Endodermal cell (in vitro differentiated cells): Measurements from ENCODE around the gene EWSR1. TPM values are rescaled to one million over a fixed set of nuclear protein-coding genes. Genes with fewer than 3 reads are reported as not detected.

ENCODE experiments used
- DNase-seq: peaks from one replicate; pipeline ENCODE4 v3.0.0-alpha.2; 2017
- H3K27ac ChIP-seq: 2 replicates; pipeline ENCODE4 v1.5.1; 2013; ENCODE audit warnings: mild to moderate bottlenecking, low read depth, low read length, moderate library complexity
- H3K27me3 ChIP-seq: 2 replicates; pipeline ENCODE4 v1.6.1; 2013; ENCODE audit warnings: mild to moderate bottlenecking, low read length, moderate library complexity; ENCODE audit not compliant: insufficient read depth, control insufficient read depth, poor library complexity, severe bottlenecking
- H3K36me3 ChIP-seq: 2 replicates; pipeline ENCODE4 v1.7.0; 2013; ENCODE audit warnings: mild to moderate bottlenecking, low read length, moderate library complexity; ENCODE audit not compliant: control insufficient read depth, insufficient read depth
- H3K4me1 ChIP-seq: one replicate; pipeline ENCODE4 v1.7.0; 2013; ENCODE audit warnings: low read length; ENCODE audit not compliant: control insufficient read depth, insufficient read depth
- H3K4me3 ChIP-seq: 2 replicates; pipeline ENCODE4 v1.5.1; 2013; ENCODE audit warnings: mild to moderate bottlenecking, low read length, moderate library complexity
- H3K9ac ChIP-seq: 2 replicates; pipeline ENCODE4 v1.6.1; 2013; ENCODE audit warnings: mild to moderate bottlenecking, low read length, moderate library complexity; ENCODE audit not compliant: poor library complexity, severe bottlenecking; ENCODE audit errors: extremely low read depth
- H3K9me3 ChIP-seq: 2 replicates; pipeline ENCODE4 v1.6.1; 2013; ENCODE audit warnings: mild to moderate bottlenecking, low read length, moderate library complexity; ENCODE audit not compliant: control insufficient read depth
- H3K27ac Mint-ChIP-seq: 2 replicates; pipeline ENCODE4 v1.8.0; 2020; ENCODE audit warnings: mixed read lengths
- H3K27me3 Mint-ChIP-seq: 2 replicates; pipeline ENCODE4 v1.8.0; 2021; ENCODE audit warnings: mild to moderate bottlenecking, mixed read lengths; ENCODE audit not compliant: insufficient read depth
- H3K36me3 Mint-ChIP-seq: 2 replicates; pipeline ENCODE4 v1.8.0; 2020; ENCODE audit warnings: low read depth, mixed read lengths
- H3K4me1 Mint-ChIP-seq: 2 replicates; pipeline ENCODE4 v1.8.0; 2020; ENCODE audit warnings: mixed read lengths
- H3K4me3 Mint-ChIP-seq: 2 replicates; pipeline ENCODE4 v1.8.0; 2020; ENCODE audit warnings: mild to moderate bottlenecking, moderate library complexity, mixed read lengths
- H3K9me3 Mint-ChIP-seq: 2 replicates; pipeline ENCODE4 v1.8.0; 2020; ENCODE audit warnings: mild to moderate bottlenecking, mixed read lengths
- CTCF ChIP-seq: fragments of 200-600 bp; sonication (generic); conservative IDR thresholded peaks from 2 replicates; pipeline ENCODE4 v1.5.0; 2021; ENCODE audit warnings: antibody characterized with exemption, mild to moderate bottlenecking
- WGBS, 2 experiments: methylation state at CpG; one replicate each; pipeline versions ENCODE4 v1.1.5 to v1.1.7; 2013; ENCODE audit warnings: missing lambda C conversion rate in 2 of 2, mixed read lengths in 1 of 2; ENCODE audit not compliant: insufficient coverage in 1 of 2, insufficient read length in 1 of 2; 5-methylcytosine and 5-hydroxymethylcytosine counted together
- total RNA-seq, 2 donors: library from RNA; stranded (reverse); fragmentation: NEBNext Ultra II Directional in 1 of 2; extraction: Animal tissue kit (Norgen Biotek cat#: 25700) in 1 of 2; gene quantifications; 2 replicates in 1 of 2; 3 replicates in 1 of 2; pipeline ENCODE4 v1.2.1, GENCODE V29; 2021

The EWSR1 gene
- total RNA-seq, 2 donors from 2014 or later, result 295 to 352 TPM

GRCh38 chr22:29254286-29254660, 13.8 kb upstream of the EWSR1 start:
- no peaks in the 10 kb centered on the region for H3K9me3 ChIP-seq
- H3K36me3 ChIP-seq, result no peaks in the 10 kb centered on the region
- no peaks in the 10 kb centered on the region for H3K27me3 ChIP-seq
- no peak overlapping the region for H3K27ac ChIP-seq
- Mint-ChIP-seq H3K27me3 (no peaks in the 10 kb centered on the region), H3K4me3 (no peak overlapping the region), H3K9me3 (no peaks in the 10 kb centered on the region), H3K4me1 (no peaks in the 10 kb centered on the region), H3K36me3 (peaks cover 3% of the 10 kb centered on the region), H3K27ac (no peak overlapping the region)
- DNase-seq, result no peak
- WGBS, 2 experiments, result 71% methylated on average over 4 of the region's 4 CpGs; no CpG with 5 or more reads in 1 of the 2 experiments
- H3K4me1 ChIP-seq, result peaks cover 4% of the 10 kb centered on the region
- no peak overlapping the region for H3K4me3 ChIP-seq
- TF ChIP-seq CTCF, result no peak
- no peak overlapping the region for H3K9ac ChIP-seq

GRCh38 chr22:29255064-29255621, 12.9 kb upstream of the EWSR1 start:
- 92 to 97% methylated on average over 8 to 11 of the region's 11 CpGs for WGBS, 2 experiments
- Histone ChIP-seq H3K9ac (no peak overlapping the region), H3K27ac (no peak overlapping the region), H3K4me3 (no peak overlapping the region), H3K36me3 (no peaks in the 10 kb centered on the region), H3K4me1 (peaks cover 4% of the 10 kb centered on the region), H3K27me3 (no peaks in the 10 kb centered on the region), H3K9me3 (no peaks in the 10 kb centered on the region)
- no peak for TF ChIP-seq CTCF
- no peak for DNase-seq
- no peaks in the 10 kb centered on the region for H3K9me3 Mint-ChIP-seq
- no peak overlapping the region for H3K27ac Mint-ChIP-seq
- no peaks in the 10 kb centered on the region for H3K4me1 Mint-ChIP-seq
- peaks cover 2% of the 10 kb centered on the region for H3K36me3 Mint-ChIP-seq
- no peak overlapping the region for H3K4me3 Mint-ChIP-seq
- no peaks in the 10 kb centered on the region for H3K27me3 Mint-ChIP-seq

- no peak overlapping the region for H3K9ac ChIP-seq
- no peak overlapping the region for H3K4me3 ChIP-seq
- no peak overlapping the region for H3K27ac Mint-ChIP-seq
- H3K4me1 ChIP-seq, result peaks cover 4% of the 10 kb centered on the region
- TF ChIP-seq CTCF, result no peak
- H3K9me3 Mint-ChIP-seq, result no peaks in the 10 kb centered on the region
- H3K27ac ChIP-seq, result no peak overlapping the region
- H3K27me3 Mint-ChIP-seq, result no peaks in the 10 kb centered on the region
- no peaks in the 10 kb centered on the region for H3K36me3 Mint-ChIP-seq
- no peaks in the 10 kb centered on the region for H3K36me3 ChIP-seq
- H3K4me3 Mint-ChIP-seq, result no peak overlapping the region
- H3K9me3 ChIP-seq, result no peaks in the 10 kb centered on the region
- DNase-seq, result no peak
- no peaks in the 10 kb centered on the region for H3K27me3 ChIP-seq
- no peaks in the 10 kb centered on the region for H3K4me1 Mint-ChIP-seq
- WGBS, 2 experiments, result 90% methylated on average over 8 of the region's 8 CpGs; no CpG with 5 or more reads in 1 of the 2 experiments
Observed at GRCh38 chr22:29256606-29257325, 11.3 kb upstream of the EWSR1 start.
